SH-SY5Y (cell line): Measurements from ENCODE around the gene PSMD7.

Experiments used
- GATA2 ChIP-seq: IDR thresholded peaks from 2 replicates; pipeline ENCODE4 v1.6.1; 2011; ENCODE audit warnings: mild to moderate bottlenecking, low read depth, low read length
- GATA3 ChIP-seq: IDR thresholded peaks from 2 replicates; pipeline ENCODE4 v1.6.1; 2011; ENCODE audit warnings: low read depth, mild to moderate bottlenecking, low read length, moderate library complexity

- TF ChIP-seq GATA2 (no peak), GATA3 (no peak)
These were observed 8.5 kb upstream of the PSMD7 start for GRCh38 chr16:74288065-74288464.
